ENCODE data around the gene NUDT4B. TPM values are rescaled to one million over a fixed set of nuclear protein-coding genes. Genes with fewer than 3 reads are reported as not detected.
"Not testable (repeated sequence)": the region's sequence is repeated elsewhere in the genome, so short reads cannot be mapped to it uniquely, and the experiment has no call there.

The NUDT4B gene
- total RNA-seq, 2 experiments from 2014 or later = 0.44 TPM; not detected in 1

GRCh38 chr1:148793762-148794332 lies 45.3 kb downstream of the NUDT4B start:
- POLR2A ChIA-PET, CTCF ChIA-PET: not testable (repeated sequence)

Other genes with a start within 250 kb of the NUDT4B start
- 10 to 100 TPM in 1 of 2 experiments, 1 to 10 TPM in 1; 9.4 to 10.7 TPM for gene NBPF14, start 152.8 kb upstream of the NUDT4B start, total RNA-seq
- 10 to 100 TPM; 24.6 to 24.7 TPM for gene PDE4DIP, start 95.7 kb downstream of the NUDT4B start, total RNA-seq